ENCODE results near the gene LRCOL1.

GRCh38 chr12:132648616-132649225 is 38.3 kb upstream of the LRCOL1 start:
- TF ChIP-seq CTCF (IDR thresholded peaks at IDR 0.05) (no peak), POLR2A (IDR thresholded peaks at IDR 0.05) (no peak)
